GM12873 (cell line): ENCODE measurements around the gene GPR21.

Experiments used
- TF ChIP-seq, protein P1 (sequence below): IDR thresholded peaks from 2 replicates; pipeline ENCODE4 v1.5.1; 2012; ENCODE audit warnings: low read depth, mild to moderate bottlenecking, moderate library complexity, low read length, control low read depth; ENCODE audit not compliant: insufficient read depth; ENCODE audit errors: missing control alignments

Gene GPR21

DNA sequence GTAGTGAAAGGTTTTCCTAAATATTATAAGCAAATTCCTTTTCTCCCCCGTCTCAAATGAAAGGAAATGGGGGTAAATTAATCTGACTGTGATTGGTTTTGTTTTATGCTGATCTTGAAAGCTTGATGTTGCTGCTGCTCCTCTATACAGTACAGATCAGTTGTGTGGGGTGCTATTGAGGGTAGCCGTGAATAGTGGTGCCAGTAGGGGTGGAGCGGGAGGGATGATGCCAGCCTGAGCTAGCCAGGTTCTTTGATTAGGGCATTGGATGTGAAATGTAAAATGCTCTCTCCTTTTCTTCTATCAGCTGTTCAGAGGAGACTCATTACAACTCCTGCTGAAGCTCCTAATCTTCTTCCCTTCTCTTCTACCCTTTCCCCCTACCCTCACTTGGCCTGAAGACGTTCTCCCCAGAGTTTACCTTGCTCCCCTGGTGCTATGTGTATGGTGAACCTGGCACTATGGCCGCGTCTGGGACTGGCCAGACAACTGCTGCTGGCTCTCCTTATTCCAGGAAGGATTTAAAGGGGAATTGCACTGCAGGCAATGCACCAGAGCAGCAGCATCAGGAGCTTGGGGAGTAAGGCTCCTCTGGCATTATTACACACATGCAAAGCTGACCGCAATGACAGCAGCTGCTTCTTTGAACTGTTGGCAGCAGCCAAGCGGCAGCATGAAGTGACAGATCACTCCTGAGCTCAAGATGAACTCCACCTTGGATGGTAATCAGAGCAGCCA, 566 bp downstream of the GPR21 start:
- TF ChIP-seq, protein P1, sequence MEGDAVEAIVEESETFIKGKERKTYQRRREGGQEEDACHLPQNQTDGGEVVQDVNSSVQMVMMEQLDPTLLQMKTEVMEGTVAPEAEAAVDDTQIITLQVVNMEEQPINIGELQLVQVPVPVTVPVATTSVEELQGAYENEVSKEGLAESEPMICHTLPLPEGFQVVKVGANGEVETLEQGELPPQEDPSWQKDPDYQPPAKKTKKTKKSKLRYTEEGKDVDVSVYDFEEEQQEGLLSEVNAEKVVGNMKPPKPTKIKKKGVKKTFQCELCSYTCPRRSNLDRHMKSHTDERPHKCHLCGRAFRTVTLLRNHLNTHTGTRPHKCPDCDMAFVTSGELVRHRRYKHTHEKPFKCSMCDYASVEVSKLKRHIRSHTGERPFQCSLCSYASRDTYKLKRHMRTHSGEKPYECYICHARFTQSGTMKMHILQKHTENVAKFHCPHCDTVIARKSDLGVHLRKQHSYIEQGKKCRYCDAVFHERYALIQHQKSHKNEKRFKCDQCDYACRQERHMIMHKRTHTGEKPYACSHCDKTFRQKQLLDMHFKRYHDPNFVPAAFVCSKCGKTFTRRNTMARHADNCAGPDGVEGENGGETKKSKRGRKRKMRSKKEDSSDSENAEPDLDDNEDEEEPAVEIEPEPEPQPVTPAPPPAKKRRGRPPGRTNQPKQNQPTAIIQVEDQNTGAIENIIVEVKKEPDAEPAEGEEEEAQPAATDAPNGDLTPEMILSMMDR = no peak

DNA sequence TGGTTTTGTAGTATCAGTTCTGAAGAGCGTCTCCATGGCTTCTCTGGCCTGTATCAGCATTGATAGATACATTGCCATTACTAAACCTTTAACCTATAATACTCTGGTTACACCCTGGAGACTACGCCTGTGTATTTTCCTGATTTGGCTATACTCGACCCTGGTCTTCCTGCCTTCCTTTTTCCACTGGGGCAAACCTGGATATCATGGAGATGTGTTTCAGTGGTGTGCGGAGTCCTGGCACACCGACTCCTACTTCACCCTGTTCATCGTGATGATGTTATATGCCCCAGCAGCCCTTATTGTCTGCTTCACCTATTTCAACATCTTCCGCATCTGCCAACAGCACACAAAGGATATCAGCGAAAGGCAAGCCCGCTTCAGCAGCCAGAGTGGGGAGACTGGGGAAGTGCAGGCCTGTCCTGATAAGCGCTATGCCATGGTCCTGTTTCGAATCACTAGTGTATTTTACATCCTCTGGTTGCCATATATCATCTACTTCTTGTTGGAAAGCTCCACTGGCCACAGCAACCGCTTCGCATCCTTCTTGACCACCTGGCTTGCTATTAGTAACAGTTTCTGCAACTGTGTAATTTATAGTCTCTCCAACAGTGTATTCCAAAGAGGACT, 1.5 kb downstream of the GPR21 start:
- TF ChIP-seq, protein P1 = no peak

DNA sequence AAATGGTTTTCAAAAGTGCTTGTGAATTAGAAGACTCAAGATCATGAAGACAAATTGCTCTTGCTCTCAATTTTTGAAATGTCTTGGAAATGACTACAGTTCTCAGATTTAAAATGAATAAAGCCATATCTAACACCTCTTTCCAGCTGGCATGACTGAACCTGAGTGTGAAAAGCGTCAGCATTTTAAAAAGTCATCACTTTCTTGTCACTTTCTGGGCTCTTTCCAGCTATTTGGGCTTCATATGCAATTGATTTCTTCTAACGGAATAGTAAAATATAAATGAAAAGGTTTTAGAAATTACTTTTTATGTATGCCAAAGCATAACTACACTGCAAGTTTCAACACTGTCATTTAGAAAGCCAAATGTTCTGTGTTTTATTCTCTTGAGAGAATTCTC, 2.3 kb downstream of the GPR21 start:
- TF ChIP-seq, protein P1 = no peak

DNA sequence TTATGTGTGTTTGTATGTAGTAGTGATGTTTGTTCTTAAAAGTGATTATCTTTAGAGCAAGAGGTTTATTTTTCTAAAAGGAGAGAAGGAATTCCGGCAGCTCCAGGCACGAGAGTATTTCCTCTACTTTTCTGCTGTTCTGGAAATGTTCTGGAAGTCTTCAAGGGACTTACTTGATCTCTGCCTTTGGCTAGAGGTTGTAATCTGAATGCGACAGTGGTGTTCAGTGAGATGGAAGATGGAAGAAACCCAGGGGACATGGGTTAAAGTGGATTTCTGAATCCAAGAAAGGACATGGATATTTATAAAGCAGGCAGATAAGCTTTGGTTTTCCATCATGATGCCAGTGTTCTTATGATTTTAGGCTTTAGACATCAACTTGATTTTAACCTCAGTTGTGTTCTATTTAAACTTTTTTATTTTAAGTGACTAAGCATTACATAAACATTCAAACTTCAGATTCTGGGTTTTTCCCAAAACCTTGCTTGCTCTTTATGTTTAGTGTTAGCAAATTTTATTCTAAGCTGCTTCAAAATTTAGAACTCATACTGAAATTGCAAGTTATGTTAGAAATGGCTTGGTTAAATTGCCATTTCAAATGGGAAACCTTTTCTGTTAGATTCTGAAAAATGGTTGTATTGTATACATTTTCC, 3.6 kb downstream of the GPR21 start:
- TF ChIP-seq, protein P1 = no peak

DNA sequence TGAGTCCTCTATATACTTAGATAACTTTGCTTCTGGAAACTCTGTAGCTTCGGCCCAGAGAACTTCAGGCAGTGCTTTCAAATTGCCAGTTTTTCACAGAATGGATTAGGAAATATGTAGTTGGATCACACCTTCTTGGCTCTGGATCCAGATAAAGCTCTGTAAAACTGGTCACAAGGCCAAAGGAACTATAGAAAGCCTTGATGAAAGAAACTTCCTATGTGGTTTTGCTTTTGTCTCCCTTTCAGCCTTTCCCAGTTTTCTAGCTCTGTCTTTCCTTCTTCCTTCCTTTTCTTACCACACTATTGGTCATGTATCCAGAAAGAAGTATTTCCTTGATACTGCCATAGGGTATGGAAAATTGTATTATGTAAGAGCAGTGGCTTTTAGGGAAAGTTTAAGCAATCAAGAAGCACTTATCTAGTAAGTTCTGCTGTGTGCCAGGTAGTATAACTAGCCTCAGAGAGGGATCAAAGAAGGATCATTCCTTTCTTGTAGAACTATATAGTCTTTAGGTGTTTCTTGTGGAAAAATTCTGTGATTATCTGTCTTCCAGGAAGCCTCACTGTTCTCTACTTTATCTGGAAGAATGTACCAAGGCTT, 6.3 kb downstream of the GPR21 start:
- TF ChIP-seq, protein P1 = no peak

DNA sequence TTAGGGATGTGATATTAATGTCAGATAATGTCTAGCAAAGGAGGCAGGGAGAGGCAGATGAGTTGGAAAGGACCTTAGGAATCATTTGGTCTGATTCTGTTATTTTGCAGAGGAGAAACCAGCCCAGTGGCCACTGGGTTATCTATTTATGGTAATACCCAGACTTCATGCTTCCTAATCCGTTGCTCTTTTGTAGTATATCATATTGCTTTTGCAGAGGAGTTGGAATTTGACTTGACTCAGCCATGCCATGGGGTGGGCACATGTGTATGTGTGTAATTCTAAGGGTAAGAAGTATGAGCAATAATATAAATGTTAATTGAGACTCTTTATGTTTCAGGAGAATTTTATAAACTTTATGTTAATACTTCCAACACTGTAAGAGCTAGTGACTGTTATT, 7.3 kb downstream of the GPR21 start:
- TF ChIP-seq, protein P1 = no peak

DNA sequence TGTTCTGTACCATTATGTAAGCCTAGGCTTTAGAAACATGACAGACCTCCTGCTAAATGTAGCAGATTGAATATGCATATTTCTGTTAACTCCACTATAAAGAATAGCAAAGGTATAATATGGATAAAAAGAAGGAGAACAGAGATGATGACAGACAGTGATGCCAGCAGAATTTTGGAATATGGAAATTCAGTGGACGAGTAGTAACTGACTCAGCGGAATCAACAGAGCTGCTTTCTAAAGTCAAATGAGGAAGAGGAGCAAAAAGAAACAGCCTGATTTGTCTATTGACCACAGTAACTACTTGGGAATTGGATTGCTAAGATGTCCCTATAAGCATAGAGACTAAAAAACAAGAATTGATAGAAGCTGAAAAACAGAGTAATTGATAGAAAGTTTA, 8.0 kb downstream of the GPR21 start:
- TF ChIP-seq, protein P1 = no peak
